Esophagus muscularis mucosa (tissue), 4 donors: ENCODE measurements around the gene PKD1L1. TPM values are rescaled to one million over a fixed set of nuclear protein-coding genes. Genes with fewer than 3 reads are reported as not detected.

Experiments used
- DNase-seq: peaks from one replicate; pipeline ENCODE4 v3.0.0-alpha.2; 2017; ENCODE audit errors: extremely low spot score
- H3K27ac ChIP-seq, 4 donors: fragments of 200-600 bp; sonication (generic); replicated peaks in 1 of 4; 1 replicate in 3 of 4; 2 replicates in 1 of 4; pipeline ENCODE4 v1.5.1; 2016 to 2019; ENCODE audit warnings: mild to moderate bottlenecking in 1 of 4
- H3K27me3 ChIP-seq, 4 donors: fragments of 200-600 bp; sonication (generic); one replicate each; pipeline versions ENCODE4 v1.5.1 to v1.6.0; 2016 to 2019
- H3K36me3 ChIP-seq, 4 donors: fragments of 200-600 bp; sonication (generic); one replicate each; pipeline ENCODE4 v1.5.1; 2016 to 2019
- H3K4me1 ChIP-seq, 4 donors: fragments of 200-600 bp; sonication (generic); one replicate each; pipeline ENCODE4 v1.5.1; 2016 to 2019
- H3K4me3 ChIP-seq, 4 donors: fragments of 200-600 bp; sonication (generic); 1 replicate in 2 of 4; 2 replicates in 2 of 4; pipeline ENCODE4 v1.5.1; 2016 to 2019; ENCODE audit warnings: mild to moderate bottlenecking in 4 of 4, moderate library complexity in 1 of 4
- H3K9me3 ChIP-seq, 4 donors: fragments of 200-600 bp; sonication (generic); 1 replicate in 3 of 4; 2 replicates in 1 of 4; pipeline ENCODE4 v1.5.1; 2016 to 2019
- CTCF ChIP-seq, 3 experiments: fragments of 200-600 bp in 2 of 3; fragments of 450-650 bp in 1 of 3; sonication (generic) in 2 of 3; IDR thresholded peaks; one replicate each; pipeline ENCODE4 v1.5.1; 2017 to 2019; ENCODE audit warnings: antibody characterized with exemption in 3 of 3, mild to moderate bottlenecking in 2 of 3, moderate library complexity in 1 of 3
- EP300 ChIP-seq: sonication (generic); formaldehyde crosslinking; IDR thresholded peaks from one replicate; pipeline ENCODE4 v1.6.1; 2017; ENCODE audit warnings: antibody characterized with exemption
- POLR2A ChIP-seq: fragments of 450-650 bp; IDR thresholded peaks from one replicate; pipeline ENCODE4 v1.6.1; 2017; ENCODE audit warnings: antibody characterized with exemption, moderate library complexity, mild to moderate bottlenecking, low read depth
- POLR2AphosphoS5 ChIP-seq, 2 donors: sonication (generic); formaldehyde crosslinking; IDR thresholded peaks; one replicate each; pipeline ENCODE4 v1.6.1; 2017; ENCODE audit warnings: antibody characterized with exemption in 2 of 2
- WGBS: methylation state at CpG from one replicate; pipeline ENCODE4 v1.1.5; 2018; 5-methylcytosine and 5-hydroxymethylcytosine counted together
- intact Hi-C: fragments of 100-400 bp; cut with DNase I; formaldehyde crosslinking; loops from one replicate; pipeline ENCODE4 v1.15.1; 2023
- total RNA-seq, 4 donors: library from RNA; depleted of rRNA; stranded (reverse); fragments of >200 nt; gene quantifications; one replicate each; pipeline versions ENCODE4 v1.1.0 to v1.2.1, GENCODE V29; 2016

PKD1L1 gene
- total RNA-seq, 4 donors from 2014 or later, result 0.50 to 1.7 (median 0.73) TPM

- no peaks in the 10 kb centered on the region for H3K27me3 ChIP-seq
- peaks cover 0 to 3% (median 0%) of the 10 kb centered on the region in 4 donors for H3K36me3 ChIP-seq
- peaks cover 8 to 36% (median 23%) of the 10 kb centered on the region in 4 donors for H3K4me1 ChIP-seq
- TF ChIP-seq POLR2AphosphoS5 (IDR thresholded peaks at IDR 0.05) (peak; percentile 40 to 41), CTCF (IDR thresholded peaks at IDR 0.05) (no peak), POLR2A (no peak)
- intact Hi-C loops, result no loop called here
- no peak for DNase-seq
- no peak overlapping the region for H3K4me3 ChIP-seq
- WGBS, result 69% methylated on average over 5 of the region's 9 CpGs
- H3K27ac ChIP-seq, result peak overlapping the region; percentile 52 to 77 (median 70)
- H3K9me3 ChIP-seq, result no peaks in the 10 kb centered on the region
These were observed 7.0 kb downstream of the PKD1L1 start for GRCh38 chr7:47941136-47941844.

- TF ChIP-seq POLR2AphosphoS5 (IDR thresholded peaks at IDR 0.05) (peak in 1 of 2 donors; percentile 5), EP300 (no peak)
- intact Hi-C loops, result no loop called here
- Histone ChIP-seq H3K36me3 (peaks cover 0 to 8% (median 0%) of the 10 kb centered on the region in 4 donors), H3K27me3 (no peaks in the 10 kb centered on the region), H3K4me1 (peaks cover 8 to 36% (median 20%) of the 10 kb centered on the region in 4 donors), H3K4me3 (no peak overlapping the region), H3K9me3 (no peaks in the 10 kb centered on the region), H3K27ac (peak overlapping the region; percentile 52 to 77 (median 70))
- no peak for DNase-seq
- WGBS, result 82% methylated on average over 13 of the region's 14 CpGs
These were observed 7.9 kb downstream of the PKD1L1 start for GRCh38 chr7:47940088-47941013.

- peak overlapping the region; percentile 28 to 77 (median 70) for H3K27ac ChIP-seq
- DNase-seq, result no peak
- H3K9me3 ChIP-seq, result no peaks in the 10 kb centered on the region
- no peaks in the 10 kb centered on the region for H3K27me3 ChIP-seq
- intact Hi-C loops, result no loop called here
- WGBS, result 92% methylated on average over 5 of the region's 7 CpGs
- peaks cover 8 to 36% (median 20%) of the 10 kb centered on the region in 4 donors for H3K4me1 ChIP-seq
- no peak overlapping the region for H3K4me3 ChIP-seq
- no peak for TF ChIP-seq EP300
- H3K36me3 ChIP-seq, result peaks cover 0 to 12% (median 0%) of the 10 kb centered on the region in 4 donors
These were observed 8.7 kb downstream of the PKD1L1 start for GRCh38 chr7:47939425-47940036.

GRCh38 chr7:47938574-47939165, 9.6 kb downstream of the PKD1L1 start:
- no peak overlapping the region for H3K4me3 ChIP-seq
- intact Hi-C loops, result no loop called here
- DNase-seq, result no peak
- H3K36me3 ChIP-seq, result peaks cover 0 to 16% (median 0%) of the 10 kb centered on the region in 4 donors
- no peaks in the 10 kb centered on the region for H3K9me3 ChIP-seq
- no peak overlapping the region for H3K27ac ChIP-seq
- WGBS, result 99% methylated on average over 5 of the region's 6 CpGs
- no peaks in the 10 kb centered on the region for H3K27me3 ChIP-seq
- H3K4me1 ChIP-seq, result peaks cover 8 to 36% (median 20%) of the 10 kb centered on the region in 4 donors
- TF ChIP-seq EP300 (no peak), POLR2AphosphoS5 (IDR thresholded peaks at IDR 0.05) (no peak), CTCF (IDR thresholded peaks at IDR 0.05) (no peak), POLR2A (no peak)

GRCh38 chr7:47937711-47938573, 10.3 kb downstream of the PKD1L1 start:
- no peak overlapping the region for H3K27ac ChIP-seq
- no peak for TF ChIP-seq POLR2AphosphoS5 (IDR thresholded peaks at IDR 0.05)
- no peak for TF ChIP-seq EP300
- TF ChIP-seq POLR2A, result no peak
- TF ChIP-seq CTCF (IDR thresholded peaks at IDR 0.05), result no peak
- DNase-seq, result no peak
- 84% methylated on average over 11 of the region's 11 CpGs for WGBS
- peaks cover 8 to 36% (median 20%) of the 10 kb centered on the region in 4 donors for H3K4me1 ChIP-seq
- intact Hi-C loops, result no loop called here
- no peak overlapping the region for H3K4me3 ChIP-seq
- H3K36me3 ChIP-seq, result peaks cover 0 to 16% (median 0%) of the 10 kb centered on the region in 4 donors
- no peaks in the 10 kb centered on the region for H3K27me3 ChIP-seq
- H3K9me3 ChIP-seq, result no peaks in the 10 kb centered on the region
